HCT116 (cell line): Measurements from ENCODE around the gene TBC1D8. TPM values are rescaled to one million over a fixed set of nuclear protein-coding genes. Genes with fewer than 3 reads are reported as not detected.
A peak's percentile ranks its signal among the peaks of the same experiment; 100 is the strongest.

Experiments used
- ATAC-seq: fragments of 200-7000 bp; cut with Tn5 transposase; 2 replicates; pipeline ENCODE4 v1.9.1; 2020; ENCODE audit warnings: mild to moderate bottlenecking, moderate library complexity
- BruUV-seq: library from RNA; stranded (reverse); fragments of 400-500 nt; replicated peaks from 2 replicates; lab custom pipeline; 2021; lab: Mats Ljungman, UMichigan
- CTCF ChIA-PET: fragments of 300-600 bp; sonication (Branson Sonifier 250); formaldehyde crosslinking; loops from one replicate; lab custom pipeline; 2021; ENCODE audit warnings: antibody characterized with exemption; lab: Charles Lee
- POLR2A ChIA-PET: fragments of 300-600, 350-600 bp; sonication (Branson Sonifier 250); formaldehyde crosslinking; loops from one replicate; lab custom pipeline; 2021; ENCODE audit warnings: antibody characterized with exemption; lab: Charles Lee
- RAD21 ChIA-PET, 2 experiments: fragments of 300-600 bp; sonication (Branson Sonifier 250); formaldehyde crosslinking; loops; one replicate each; lab custom pipeline; 2023; ENCODE audit warnings: low total read pairs in 2 of 2; ENCODE audit not compliant: uncharacterized antibody in 2 of 2, unreplicated experiment in 2 of 2, low non-redundant PET in 1 of 2; lab: Charles Lee
- DNase-seq: peaks from one replicate; pipeline ENCODE4 v3.0.0-alpha.2; 2010; ENCODE audit warnings: low read depth, low spot score
- H2AFZ ChIP-seq: fragments of 200-600 bp; shearing (Covaris generic), sonication (generic); 2 replicates; pipeline ENCODE4 v1.6.1; 2017; ENCODE audit warnings: low read depth, mixed run types, mixed read lengths, antibody characterized with exemption, low read length; ENCODE audit not compliant: poor library complexity, severe bottlenecking
- H3K27ac ChIP-seq: 2 replicates; pipeline ENCODE4 v1.5.1; 2012; ENCODE audit warnings: low read depth, low read length
- H3K27me3 ChIP-seq: fragments of 200-600 bp; sonication (generic); 2 replicates; pipeline ENCODE4 v1.6.1; 2016; ENCODE audit warnings: mixed run types, low read length, mixed read lengths; ENCODE audit not compliant: insufficient read depth
- H3K36me3 ChIP-seq, 2 experiments: fragments of 200-500 bp in 1 of 2; fragments of 200-600 bp in 1 of 2; sonication (Bioruptor generic) in 1 of 2; sonication (generic) in 1 of 2; 2 replicates each; pipeline versions ENCODE4 v1.5.1 to v1.6.1; 2014 to 2016; ENCODE audit warnings: low read length in 2 of 2, inconsistent platforms in 1 of 2, mixed read lengths in 1 of 2, mixed run types in 1 of 2; ENCODE audit not compliant: insufficient read depth in 2 of 2, control insufficient read depth in 1 of 2
- H3K4me1 ChIP-seq, 2 experiments: fragments of 200-600 bp in 1 of 2; sonication (generic) in 1 of 2; 2 replicates each; pipeline versions ENCODE4 v1.5.1 to v1.6.1; 2012 to 2017; ENCODE audit warnings: low read length in 2 of 2, inconsistent platforms in 1 of 2, mild to moderate bottlenecking in 1 of 2, mixed read lengths in 1 of 2, mixed run types in 1 of 2, moderate library complexity in 1 of 2; ENCODE audit not compliant: insufficient read depth in 2 of 2, control insufficient read depth in 1 of 2
- H3K4me2 ChIP-seq: fragments of 200-600 bp; sonication (generic); 2 replicates; pipeline ENCODE4 v1.6.1; 2017; ENCODE audit warnings: mixed run types, low read length, mixed read lengths
- H3K4me3 ChIP-seq, 2 experiments: fragments of 200-600 bp in 1 of 2; sonication (generic) in 1 of 2; replicated peaks in 1 of 2; 2 replicates each; pipeline ENCODE4 v1.5.1; 2011 to 2016; ENCODE audit warnings: low read length in 2 of 2, control low read depth in 1 of 2, low read depth in 1 of 2, mild to moderate bottlenecking in 1 of 2, mixed read lengths in 1 of 2, mixed run types in 1 of 2
- H3K79me2 ChIP-seq: fragments of 200-600 bp; sonication (generic); 2 replicates; pipeline ENCODE4 v1.6.1; 2017; ENCODE audit warnings: mild to moderate bottlenecking, mixed run types, low read length, moderate library complexity, mixed read lengths; ENCODE audit not compliant: insufficient read depth
- H3K9ac ChIP-seq: fragments of 200-600 bp; sonication (generic); 2 replicates; pipeline ENCODE4 v1.6.1; 2016; ENCODE audit warnings: low read length, mixed read lengths
- H3K9me2 ChIP-seq: fragments of 200-600 bp; sonication (generic), shearing (Covaris generic); 2 replicates; pipeline ENCODE4 v1.6.1; 2017; ENCODE audit warnings: mixed run types, mild to moderate bottlenecking, moderate library complexity; ENCODE audit not compliant: insufficient read depth
- H3K9me3 ChIP-seq, 2 experiments: fragments of 200-500 bp in 1 of 2; fragments of 200-600 bp in 1 of 2; sonication (Bioruptor generic) in 1 of 2; sonication (generic) in 1 of 2; 2 replicates each; pipeline ENCODE4 v1.6.1; 2014 to 2017; ENCODE audit warnings: low read length in 2 of 2, mixed read lengths in 2 of 2, inconsistent platforms in 1 of 2, low read depth in 1 of 2, mild to moderate bottlenecking in 1 of 2, mixed run types in 1 of 2, moderate library complexity in 1 of 2; ENCODE audit not compliant: control insufficient read depth in 1 of 2, insufficient read depth in 1 of 2
- H4K20me1 ChIP-seq: fragments of 200-600 bp; sonication (generic), shearing (Covaris generic); 2 replicates; pipeline ENCODE4 v1.6.1; 2017; ENCODE audit warnings: mixed run types, mild to moderate bottlenecking, moderate library complexity; ENCODE audit not compliant: insufficient read depth
- CBX3 ChIP-seq: IDR thresholded peaks from 2 replicates; pipeline ENCODE4 v1.6.1; 2012; ENCODE audit warnings: low read depth
- CEBPB ChIP-seq: IDR thresholded peaks from 2 replicates; pipeline ENCODE4 v1.6.1; 2012; ENCODE audit warnings: low read depth
- ELF1 ChIP-seq: IDR thresholded peaks from 2 replicates; pipeline ENCODE4 v1.6.1; 2012; ENCODE audit warnings: low read depth, borderline replicate concordance
- EZH2phosphoT487 ChIP-seq: fragments of 200-600 bp; IDR thresholded peaks from 2 replicates; pipeline ENCODE4 v1.6.1; 2018; ENCODE audit warnings: antibody characterized with exemption, borderline replicate concordance
- SIN3A ChIP-seq: IDR thresholded peaks from 2 replicates; pipeline ENCODE4 v1.6.1; 2012; ENCODE audit warnings: low read depth
- SP1 ChIP-seq: IDR thresholded peaks from 2 replicates; pipeline ENCODE4 v1.6.1; 2012; ENCODE audit warnings: low read depth
- intact Hi-C: fragments of 100-400 bp; cut with micrococcal nuclease; formaldehyde crosslinking; loops from 2 replicates; pipeline ENCODE4 v1.10.0; 2022
- total RNA-seq: library from RNA; stranded (reverse); gene quantifications from one replicate; pipeline ENCODE4 v1.2.1, GENCODE V29; 2021; ENCODE audit not compliant: unreplicated experiment
- TF ChIP-seq, protein P1 (sequence below): IDR thresholded peaks from 2 replicates; pipeline ENCODE4 v1.6.1; 2011; ENCODE audit warnings: mild to moderate bottlenecking, low read length, moderate library complexity; ENCODE audit not compliant: insufficient replicate concordance; ENCODE audit errors: extremely low read depth

Gene TBC1D8
- total RNA-seq, 1 experiment from 2014 or later, result 44.0 TPM

DNA sequence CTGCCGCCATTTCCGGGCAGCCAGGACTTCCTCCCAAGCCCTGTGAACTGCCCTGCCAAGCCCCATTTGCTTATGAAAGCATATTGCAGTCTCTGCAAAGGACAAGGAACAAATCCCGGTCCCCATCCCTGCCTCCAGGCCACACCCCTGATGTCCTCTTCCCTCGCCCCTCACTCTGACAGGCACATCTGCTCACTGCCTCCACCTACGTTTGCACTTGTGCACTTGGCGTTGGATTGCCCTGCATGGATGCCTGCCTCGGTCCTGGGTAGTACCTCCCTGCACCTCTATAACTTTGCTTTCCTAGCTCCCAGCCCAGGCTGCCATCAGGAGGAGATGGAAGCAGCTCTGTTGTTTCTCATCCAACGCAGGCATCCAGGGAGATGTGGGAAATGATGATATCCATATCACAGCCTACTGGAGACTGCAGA lies 168.7 kb downstream of the TBC1D8 start:
- H4K20me1 ChIP-seq, result no peaks in the 10 kb centered on the region
- no peak for DNase-seq
- H3K9me2 ChIP-seq, result no peaks in the 10 kb centered on the region
- no peak overlapping the region for H3K4me3 ChIP-seq
- no peaks in the 10 kb centered on the region for H3K27me3 ChIP-seq
- no peaks in the 10 kb centered on the region for H3K9me3 ChIP-seq
- peaks cover 7 to 9% of the 10 kb centered on the region in 2 experiments for H3K4me1 ChIP-seq
- no peak overlapping the region for H3K9ac ChIP-seq
- intact Hi-C loops, result loop anchor here (10.0 kb wide), 1 partner anchor 558 kb away; no protein-coding TSS in a partner anchor
- ChIA-PET RAD21 (no interaction called here), POLR2A (no interaction called here), CTCF (interaction anchor here (0.9 to 2.0 kb wide), 2 partner anchors 253 to 372 kb away, joined by 3 to 11 read pairs; no protein-coding TSS in a partner anchor)
- no peak overlapping the region for H3K4me2 ChIP-seq
- no peaks in the 10 kb centered on the region for H3K79me2 ChIP-seq
- TF ChIP-seq, protein P1, sequence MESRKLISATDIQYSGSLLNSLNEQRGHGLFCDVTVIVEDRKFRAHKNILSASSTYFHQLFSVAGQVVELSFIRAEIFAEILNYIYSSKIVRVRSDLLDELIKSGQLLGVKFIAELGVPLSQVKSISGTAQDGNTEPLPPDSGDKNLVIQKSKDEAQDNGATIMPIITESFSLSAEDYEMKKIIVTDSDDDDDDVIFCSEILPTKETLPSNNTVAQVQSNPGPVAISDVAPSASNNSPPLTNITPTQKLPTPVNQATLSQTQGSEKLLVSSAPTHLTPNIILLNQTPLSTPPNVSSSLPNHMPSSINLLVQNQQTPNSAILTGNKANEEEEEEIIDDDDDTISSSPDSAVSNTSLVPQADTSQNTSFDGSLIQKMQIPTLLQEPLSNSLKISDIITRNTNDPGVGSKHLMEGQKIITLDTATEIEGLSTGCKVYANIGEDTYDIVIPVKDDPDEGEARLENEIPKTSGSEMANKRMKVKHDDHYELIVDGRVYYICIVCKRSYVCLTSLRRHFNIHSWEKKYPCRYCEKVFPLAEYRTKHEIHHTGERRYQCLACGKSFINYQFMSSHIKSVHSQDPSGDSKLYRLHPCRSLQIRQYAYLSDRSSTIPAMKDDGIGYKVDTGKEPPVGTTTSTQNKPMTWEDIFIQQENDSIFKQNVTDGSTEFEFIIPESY, result no peak
- no peak for ATAC-seq
- no peak overlapping the region for H2AFZ ChIP-seq
- H3K36me3 ChIP-seq, result no peaks in the 10 kb centered on the region
- BruUV-seq, result no TSS peak
- no peak overlapping the region for H3K27ac ChIP-seq

DNA sequence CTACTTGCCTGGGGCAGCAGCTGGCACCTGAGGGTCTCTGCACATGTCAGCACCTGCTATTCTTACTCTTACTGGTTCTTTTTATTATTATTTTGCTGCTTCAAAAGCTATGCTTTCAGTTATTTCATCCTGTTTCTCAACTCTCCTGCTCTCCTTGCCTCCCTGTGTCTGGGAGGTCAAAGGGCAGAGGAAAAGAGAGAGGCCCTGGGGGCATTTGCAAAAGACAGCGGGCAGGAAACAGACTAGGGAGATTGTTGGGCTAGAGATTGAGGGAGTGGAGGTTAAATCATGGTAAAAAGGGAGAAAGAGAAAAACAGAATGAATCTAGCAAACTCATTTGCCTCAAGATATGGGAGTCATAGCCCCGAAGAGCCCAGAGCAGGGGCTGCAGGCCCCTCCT lies 170.2 kb downstream of the TBC1D8 start:
- intact Hi-C loops, result loop anchor here (10.0 kb wide), 1 partner anchor 556 kb away; no protein-coding TSS in a partner anchor
- Histone ChIP-seq H3K27ac (no peak overlapping the region), H3K9ac (no peak overlapping the region), H3K4me1 (peaks cover 7 to 9% of the 10 kb centered on the region in 2 experiments), H3K9me3 (no peaks in the 10 kb centered on the region), H3K9me2 (no peaks in the 10 kb centered on the region), H3K4me2 (peak overlapping the region; percentile 30), H2AFZ (no peak overlapping the region), H3K79me2 (no peaks in the 10 kb centered on the region), H4K20me1 (no peaks in the 10 kb centered on the region), H3K4me3 (no peak overlapping the region), H3K36me3 (no peaks in the 10 kb centered on the region), H3K27me3 (no peaks in the 10 kb centered on the region)
- BruUV-seq, result no TSS peak
- ATAC-seq (no peak), DNase-seq (no peak)
- ChIA-PET RAD21 (no interaction called here), POLR2A (no interaction called here), CTCF (interaction anchor here (1.6 kb wide), 1 partner anchor 373 kb away, joined by 6 read pairs; no protein-coding TSS in a partner anchor)
- no peak for TF ChIP-seq ELF1
- no peak for TF ChIP-seq SIN3A
- TF ChIP-seq EZH2phosphoT487, result no peak
- TF ChIP-seq SP1, result no peak
- TF ChIP-seq CBX3, result no peak
- TF ChIP-seq CEBPB, result no peak
